Thymus (tissue), 11 donors: ENCODE data around the gene RAMAC. TPM values are rescaled to one million over a fixed set of nuclear protein-coding genes. Genes with fewer than 3 reads are reported as not detected.
"Not testable (repeated sequence)": the region's sequence is repeated elsewhere in the genome, so short reads cannot be mapped to it uniquely, and the experiment has no call there.

Experiments used
- DNase-seq, 9 donors: peaks; one replicate each; pipeline ENCODE4 v3.0.0-alpha.2; 2013; ENCODE audit warnings: low spot score in 9 of 9, low read depth in 6 of 9, missing footprints in 1 of 9
- H3K27ac ChIP-seq, 2 donors: one replicate each; pipeline ENCODE4 v1.5.1; 2013; ENCODE audit warnings: control low read depth in 1 of 2, low read depth in 1 of 2, low read length in 1 of 2, mild to moderate bottlenecking in 1 of 2, moderate library complexity in 1 of 2
- H3K27me3 ChIP-seq, 2 donors: one replicate each; pipeline ENCODE4 v1.5.1; 2013; ENCODE audit warnings: low read length in 1 of 2; ENCODE audit not compliant: control insufficient read depth in 2 of 2, insufficient read depth in 1 of 2
- H3K36me3 ChIP-seq, 2 donors: one replicate each; pipeline ENCODE4 v1.5.1; 2013; ENCODE audit warnings: low read length in 1 of 2, mild to moderate bottlenecking in 1 of 2, moderate library complexity in 1 of 2; ENCODE audit not compliant: control insufficient read depth in 2 of 2, insufficient read depth in 2 of 2
- H3K4me1 ChIP-seq, 2 donors: one replicate each; pipeline ENCODE4 v1.5.1; 2013; ENCODE audit warnings: low read length in 2 of 2; ENCODE audit not compliant: control insufficient read depth in 2 of 2, insufficient read depth in 2 of 2
- H3K4me3 ChIP-seq, 2 donors: one replicate each; pipeline ENCODE4 v1.5.1; 2013; ENCODE audit warnings: low read length in 2 of 2, control low read depth in 1 of 2, mild to moderate bottlenecking in 1 of 2
- H3K9me3 ChIP-seq, 2 donors: one replicate each; pipeline ENCODE4 v1.5.1; 2013; ENCODE audit warnings: low read length in 1 of 2, mild to moderate bottlenecking in 1 of 2; ENCODE audit not compliant: control insufficient read depth in 2 of 2, insufficient read depth in 1 of 2
- WGBS: extraction: QIAGEN DNeasy Blood & Tissue Kit; methylation state at CpG from one replicate; pipeline ENCODE4 v1.1.7; 2013; 5-methylcytosine and 5-hydroxymethylcytosine counted together
- polyA plus RNA-seq: library from polyadenylated mRNA; stranded (reverse); fragments of 200-250 nt; gene quantifications from one replicate; pipeline ENCODE4 v1.2.3, GENCODE V29; 2013
- total RNA-seq: library from RNA; stranded (reverse); fragments of 120-200 nt; gene quantifications from one replicate; pipeline ENCODE4 v1.2.4, GENCODE V29; 2013
- donor health status: healthy.

RAMAC gene
- total and polyA plus RNA-seq, 2 donors: 39.6 to 42.0 TPM

GRCh38 chr15:83015361-83015760 is 29.4 kb downstream of the RAMAC start:
- DNase-seq: no peak
- no peaks in the 10 kb centered on the region for H3K27me3 ChIP-seq
- 97% methylated on average over 4 of the region's 4 CpGs for WGBS
- peaks cover 13 to 21% of the 10 kb centered on the region in 2 donors for H3K36me3 ChIP-seq
- no peak overlapping the region for H3K4me3 ChIP-seq
- H3K9me3 ChIP-seq: peaks cover 0 to 7% of the 10 kb centered on the region in 2 donors
- no peak overlapping the region for H3K27ac ChIP-seq
- peaks cover 14 to 15% of the 10 kb centered on the region in 2 donors for H3K4me1 ChIP-seq

- Histone ChIP-seq H3K4me3 (no peak overlapping the region), H3K4me1 (peaks cover 8% of the 10 kb centered on the region in 2 donors), H3K36me3 (peaks cover 13 to 30% of the 10 kb centered on the region in 2 donors), H3K27ac (no peak overlapping the region), H3K9me3 (no peaks in the 10 kb centered on the region), H3K27me3 (no peaks in the 10 kb centered on the region)
- 97% methylated on average over 5 of the region's 5 CpGs for WGBS
- no peak for DNase-seq
These were observed 30.9 kb downstream of the RAMAC start for GRCh38 chr15:83016906-83017305.

- H3K9me3 ChIP-seq: no peaks in the 10 kb centered on the region
- H3K36me3 ChIP-seq: peaks cover 13 to 34% of the 10 kb centered on the region in 2 donors
- WGBS: 98% methylated on average over 2 of the region's 2 CpGs
- H3K27ac ChIP-seq: no peak overlapping the region
- H3K4me1 ChIP-seq: no peaks in the 10 kb centered on the region
- no peak overlapping the region for H3K4me3 ChIP-seq
- no peaks in the 10 kb centered on the region for H3K27me3 ChIP-seq
- no peak for DNase-seq
These were observed 32.4 kb downstream of the RAMAC start for GRCh38 chr15:83018436-83018835.

GRCh38 chr15:83030021-83030420 is 44.0 kb downstream of the RAMAC start:
- Histone ChIP-seq H3K27me3 (no peaks in the 10 kb centered on the region), H3K27ac (no peak overlapping the region), H3K9me3 (no peaks in the 10 kb centered on the region), H3K4me1 (no peaks in the 10 kb centered on the region), H3K4me3 (no peak overlapping the region), H3K36me3 (peaks cover 21 to 23% of the 10 kb centered on the region in 2 donors)
- DNase-seq: no peak
- WGBS: 98% methylated on average over 8 of the region's 8 CpGs

GRCh38 chr15:83031234-83031633 is 45.2 kb downstream of the RAMAC start:
- H3K27me3 ChIP-seq, H3K27ac ChIP-seq, H3K4me1 ChIP-seq, H3K4me3 ChIP-seq, H3K9me3 ChIP-seq, DNase-seq: not testable (repeated sequence)
- peaks cover 22 to 25% of the 10 kb centered on the region in 2 donors for H3K36me3 ChIP-seq
- 97% methylated on average over 6 of the region's 6 CpGs for WGBS

- 96% methylated on average over 6 of the region's 6 CpGs for WGBS
- H3K4me1 ChIP-seq: no peaks in the 10 kb centered on the region
- DNase-seq: no peak
- peaks cover 28 to 31% of the 10 kb centered on the region in 2 donors for H3K36me3 ChIP-seq
- no peak overlapping the region for H3K4me3 ChIP-seq
- H3K9me3 ChIP-seq: no peaks in the 10 kb centered on the region
- no peak overlapping the region for H3K27ac ChIP-seq
- H3K27me3 ChIP-seq: no peaks in the 10 kb centered on the region
These were observed 50.2 kb downstream of the RAMAC start for GRCh38 chr15:83036253-83036652.

- H3K9me3 ChIP-seq: no peaks in the 10 kb centered on the region
- DNase-seq: no peak
- peaks cover 34 to 36% of the 10 kb centered on the region in 2 donors for H3K36me3 ChIP-seq
- no peaks in the 10 kb centered on the region for H3K27me3 ChIP-seq
- H3K27ac ChIP-seq: no peak overlapping the region
- H3K4me1 ChIP-seq: no peaks in the 10 kb centered on the region
- H3K4me3 ChIP-seq: no peak overlapping the region
- WGBS: 89% methylated on average over 1 of the region's 1 CpG
These were observed 53.2 kb downstream of the RAMAC start for GRCh38 chr15:83039206-83039605.

Other genes starting within 250 kb of the RAMAC start
- under 0.01 TPM for gene FSD2, start 180.1 kb upstream of the RAMAC start, total RNA-seq
- gene FSD2, start 180.1 kb upstream of the RAMAC start, polyA plus RNA-seq: 0.05 TPM
- gene WHAMM, start 176.6 kb upstream of the RAMAC start, total RNA-seq: 4.0 TPM
- gene WHAMM, start 176.6 kb upstream of the RAMAC start, polyA plus RNA-seq: 7.8 TPM
- gene HOMER2, start 33.5 kb upstream of the RAMAC start, total RNA-seq: 7.8 TPM
- 5.7 TPM for gene HOMER2, start 33.5 kb upstream of the RAMAC start, polyA plus RNA-seq
- 19.7 TPM for gene C15orf40, start 25.4 kb downstream of the RAMAC start, total RNA-seq
- gene C15orf40, start 25.4 kb downstream of the RAMAC start, polyA plus RNA-seq: 19.6 TPM
- gene BTBD1, start 81.0 kb downstream of the RAMAC start, total RNA-seq: 61.1 TPM
- gene BTBD1, start 81.0 kb downstream of the RAMAC start, polyA plus RNA-seq: 44.4 TPM
- gene TM6SF1, start 121.4 kb downstream of the RAMAC start, total RNA-seq: 2.9 TPM
- 11.7 TPM for gene TM6SF1, start 121.4 kb downstream of the RAMAC start, polyA plus RNA-seq
- gene HDGFL3, start 221.6 kb downstream of the RAMAC start, total RNA-seq: 43.1 TPM
- gene HDGFL3, start 221.6 kb downstream of the RAMAC start, polyA plus RNA-seq: 20.9 TPM